HG03097 (cell line): ENCODE measurements around the gene ACOT13.
"Not testable (repeated sequence)": the region's sequence is repeated elsewhere in the genome, so short reads cannot be mapped to it uniquely, and the experiment has no call there.

Experiments
- ATAC-seq: cut with Tn5 transposase; IDR thresholded peaks from one replicate; pipeline ENCODE4 v1.9.1; 2021; ENCODE audit not compliant: unreplicated experiment, low FRiP score

The ACOT13 gene

GRCh38 chr6:24720604-24721460, 54.0 kb downstream of the ACOT13 start:
- peak; percentile 87 for ATAC-seq

- ATAC-seq, result peak; percentile 46
Observed at GRCh38 chr6:24721461-24722215, 54.8 kb downstream of the ACOT13 start.

- no peak for ATAC-seq
Observed at GRCh38 chr6:24723270-24723669, 56.4 kb downstream of the ACOT13 start.

DNA sequence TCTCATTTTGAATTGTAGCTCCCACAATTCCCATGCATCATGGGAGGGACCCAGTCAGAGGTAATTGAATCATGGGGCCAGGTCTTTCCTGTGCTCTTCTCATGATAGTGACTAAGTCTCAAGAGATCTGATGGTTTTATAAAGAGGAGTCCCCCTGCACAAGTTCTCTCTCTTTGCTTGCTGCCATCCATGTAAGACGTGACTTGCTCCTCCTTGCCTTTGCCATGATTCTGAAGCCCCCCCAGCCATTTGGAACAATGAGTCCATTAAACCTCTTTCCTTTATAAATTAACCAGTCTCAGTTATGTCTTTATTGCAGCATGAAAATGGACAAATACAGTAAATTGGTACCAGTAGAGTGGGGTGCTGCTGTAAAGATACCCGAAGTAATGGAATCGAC, 63.8 kb downstream of the ACOT13 start:
- not testable (repeated sequence) for ATAC-seq

DNA sequence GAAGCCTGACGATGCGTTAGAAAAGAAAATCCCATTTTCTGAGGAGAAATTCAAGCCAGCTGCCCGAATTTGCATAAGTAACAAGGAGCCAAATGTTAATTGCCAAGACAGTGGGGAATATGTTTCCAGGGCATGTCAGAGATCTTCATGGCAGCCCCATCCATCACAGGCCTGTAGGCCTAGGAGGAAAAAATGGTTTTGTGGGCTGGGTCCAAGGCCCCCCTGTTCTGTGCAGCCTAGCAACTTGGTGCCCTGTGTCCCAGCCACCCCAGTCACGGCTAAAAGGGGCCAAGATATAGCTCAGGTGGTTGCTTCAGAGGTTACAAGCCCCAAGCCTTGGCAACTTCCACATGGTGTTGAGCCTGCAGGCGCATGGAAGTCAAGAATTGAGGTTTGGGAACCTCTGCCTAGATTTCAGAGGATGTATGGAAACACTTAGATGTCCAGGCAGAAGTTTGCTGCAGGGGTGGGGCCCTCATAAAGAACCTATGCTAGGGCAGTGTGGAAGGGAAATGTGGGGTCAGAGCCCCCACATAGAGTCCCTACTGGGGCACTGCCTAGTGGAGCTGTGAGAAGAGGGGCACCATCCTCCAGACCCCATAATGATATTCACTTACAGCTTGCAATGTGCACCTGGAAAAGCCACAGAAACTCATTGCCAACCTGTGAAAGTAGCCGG, 64.7 kb downstream of the ACOT13 start:
- ATAC-seq, result not testable (repeated sequence)

GRCh38 chr6:24734166-24734565, 67.3 kb downstream of the ACOT13 start:
- ATAC-seq, result no peak

DNA sequence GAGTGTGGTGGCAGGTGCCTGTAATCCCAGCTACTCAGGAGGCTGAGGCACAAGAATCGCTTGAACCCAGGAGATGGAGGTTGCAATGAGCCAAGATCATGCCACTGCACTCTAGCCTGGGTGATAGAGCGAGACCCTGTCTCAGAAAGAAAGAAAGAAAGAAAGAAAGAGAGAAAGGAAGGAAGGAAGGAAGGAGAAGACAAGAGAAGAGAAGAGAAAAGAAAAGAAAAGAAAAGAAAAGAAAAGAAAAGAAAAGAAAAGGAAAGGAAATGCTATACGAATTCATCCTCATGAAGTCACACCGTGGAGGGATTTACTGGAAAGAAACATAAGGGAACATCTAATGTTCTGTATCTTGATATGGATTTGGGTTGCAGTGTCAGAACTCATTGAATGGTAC, 67.8 kb downstream of the ACOT13 start:
- ATAC-seq, result not testable (repeated sequence)

- ATAC-seq, result no peak
Observed at GRCh38 chr6:24738741-24739140, 71.9 kb downstream of the ACOT13 start.

DNA sequence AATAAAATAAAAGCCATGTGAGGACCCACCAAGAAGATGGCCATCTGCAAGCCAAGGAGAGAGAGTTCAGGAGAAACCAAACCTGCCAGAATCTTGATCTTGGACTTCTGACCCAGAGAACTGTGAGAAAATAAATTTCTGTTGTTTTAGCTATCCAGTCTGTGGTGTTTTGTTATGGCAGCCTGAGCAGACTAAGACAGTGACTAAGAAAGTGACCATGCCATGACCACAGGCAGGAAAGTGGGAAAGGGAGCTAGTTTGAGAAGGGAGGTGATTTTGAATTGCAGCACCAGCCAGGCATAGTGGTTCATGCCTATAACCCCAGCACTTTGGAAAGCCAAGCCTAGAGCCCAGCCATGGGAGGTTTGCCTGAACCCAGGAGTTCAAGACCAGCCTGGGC, 74.0 kb downstream of the ACOT13 start:
- no peak for ATAC-seq

DNA sequence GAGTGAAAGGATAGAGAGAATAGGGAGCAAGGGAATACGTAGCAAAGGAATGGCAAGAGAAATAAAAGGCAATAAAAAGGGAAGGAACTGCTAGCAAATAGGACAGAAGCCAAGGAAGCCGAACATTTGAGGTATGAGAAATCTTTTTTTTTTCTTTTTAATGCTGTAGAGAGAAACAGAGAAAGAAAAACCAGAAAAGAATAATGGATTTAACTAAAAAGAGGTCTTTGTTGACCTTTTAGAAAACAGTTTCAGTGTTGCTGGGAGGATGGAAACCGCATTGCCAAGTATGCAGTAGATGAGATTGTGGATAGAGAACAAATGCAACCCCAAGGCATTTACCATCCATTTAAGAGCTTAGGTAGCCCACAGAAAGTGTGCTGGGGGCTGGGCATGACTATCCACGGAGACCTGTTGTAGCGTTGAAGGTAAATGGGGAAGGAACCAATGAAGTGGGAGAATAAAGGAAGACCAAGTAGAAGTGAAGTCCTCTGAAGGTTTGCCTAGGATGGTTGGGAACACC, 75.4 kb downstream of the ACOT13 start:
- ATAC-seq, result no peak

DNA sequence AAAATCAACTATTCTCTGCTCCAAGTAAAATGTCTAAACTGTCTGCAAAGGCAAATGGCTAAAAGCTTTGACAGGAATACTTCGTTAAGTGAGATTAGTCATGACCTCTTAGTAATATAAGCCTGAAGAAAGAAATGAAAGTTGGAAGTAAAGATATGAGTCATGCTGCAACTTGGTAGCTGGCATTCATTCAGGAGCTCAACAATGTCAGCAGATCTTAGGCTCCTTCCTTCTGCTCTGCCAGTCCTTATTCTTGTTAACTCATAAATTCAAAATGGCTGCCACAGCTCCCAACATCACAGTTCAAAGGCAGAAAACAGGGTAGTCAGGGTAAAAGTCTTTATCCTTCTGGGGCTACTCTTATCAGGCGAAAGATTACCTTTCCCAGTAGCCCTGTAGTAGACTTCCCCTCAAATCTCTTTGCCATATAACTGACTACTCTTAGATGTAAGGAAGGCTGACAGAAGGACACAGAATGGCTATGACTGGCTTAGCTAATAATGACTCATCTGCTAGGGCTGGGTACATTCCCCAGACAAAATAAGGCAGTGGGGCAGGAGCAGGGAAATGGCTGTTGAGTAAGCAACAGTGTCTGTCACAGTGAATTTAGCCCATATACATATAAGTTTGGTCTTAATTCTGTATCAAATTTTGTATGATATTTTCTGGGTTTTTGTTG, 76.5 kb downstream of the ACOT13 start:
- peak; percentile 71 for ATAC-seq

- no peak for ATAC-seq
Observed at GRCh38 chr6:24743944-24744335, 77.1 kb downstream of the ACOT13 start.

DNA sequence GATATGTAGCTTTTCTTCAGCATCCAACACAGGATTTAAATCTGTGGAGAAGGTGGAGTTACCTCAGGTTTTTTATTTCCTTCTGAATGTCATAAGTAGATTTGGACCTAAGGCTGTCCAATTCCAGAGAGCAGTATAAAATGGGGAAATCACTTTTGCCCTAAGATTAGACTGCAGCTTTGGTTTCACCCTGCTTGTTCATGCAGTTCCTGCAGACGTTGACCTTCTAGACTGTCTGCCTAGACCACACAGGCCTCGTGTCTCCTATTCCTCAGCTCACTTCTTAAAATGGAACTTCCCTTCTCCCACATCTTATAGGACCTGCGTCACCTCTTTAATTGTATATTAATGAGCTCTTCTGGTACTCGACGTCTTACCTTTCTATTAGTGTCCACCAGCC, 78.0 kb downstream of the ACOT13 start:
- no peak for ATAC-seq

DNA sequence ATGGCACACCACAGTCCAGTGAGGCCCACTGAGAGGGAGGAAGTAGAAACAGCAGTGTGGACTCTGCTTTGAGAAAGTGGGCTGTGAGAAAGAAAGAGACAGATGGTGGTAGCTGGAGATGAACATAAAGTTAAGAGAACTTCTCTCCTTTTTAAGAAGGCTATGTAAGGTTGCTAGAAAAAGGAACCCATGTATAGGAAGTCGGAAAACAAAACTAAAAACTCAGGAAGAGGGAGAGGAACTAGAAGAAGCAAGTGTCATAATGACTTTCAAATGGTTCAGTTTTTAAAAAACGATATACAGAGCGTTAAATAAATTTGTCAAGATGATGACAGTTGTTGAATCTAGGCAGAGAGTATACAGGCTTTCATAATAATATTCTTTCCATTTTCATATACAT, 82.4 kb downstream of the ACOT13 start:
- no peak for ATAC-seq

DNA sequence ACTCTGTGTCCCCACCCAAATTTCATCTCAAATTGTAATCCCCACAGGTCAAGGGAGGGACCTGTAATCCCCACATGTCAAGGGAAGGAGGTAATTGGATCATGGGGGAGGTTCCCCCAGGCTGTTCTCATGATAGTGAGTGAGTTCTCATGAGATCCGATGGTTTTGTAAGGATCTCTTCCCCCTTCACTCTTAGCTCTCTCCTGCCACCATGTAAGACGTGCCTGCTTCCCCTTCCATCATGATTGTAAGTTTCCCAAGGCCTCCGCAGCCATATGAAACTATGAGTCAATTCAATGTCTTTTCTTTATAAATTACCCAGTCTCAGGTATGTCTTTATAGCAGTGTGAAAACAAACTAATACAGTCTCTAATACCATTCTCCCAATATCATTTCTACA, 84.0 kb downstream of the ACOT13 start:
- not testable (repeated sequence) for ATAC-seq

DNA sequence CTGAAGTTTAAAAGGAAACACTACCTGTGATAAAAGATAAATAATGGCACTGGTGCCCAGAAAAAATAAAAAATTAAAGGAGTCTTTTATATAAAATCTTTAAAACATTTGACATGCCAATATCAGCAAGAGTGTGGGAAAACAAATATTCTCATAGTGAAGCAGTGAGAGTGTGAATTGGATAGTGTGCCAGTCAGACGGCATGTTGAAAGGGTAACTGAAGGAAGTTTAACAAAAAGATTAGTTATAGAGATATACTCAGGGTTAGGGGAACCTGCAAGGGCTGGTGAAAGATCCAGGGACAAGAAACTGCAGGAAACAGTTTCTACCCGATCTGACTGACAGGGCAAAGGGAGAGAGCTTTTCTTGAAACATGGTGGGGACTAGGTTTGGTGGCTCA, 85.6 kb downstream of the ACOT13 start:
- ATAC-seq, result no peak

- no peak for ATAC-seq
Observed at GRCh38 chr6:24752917-24753492, 86.1 kb downstream of the ACOT13 start.

DNA sequence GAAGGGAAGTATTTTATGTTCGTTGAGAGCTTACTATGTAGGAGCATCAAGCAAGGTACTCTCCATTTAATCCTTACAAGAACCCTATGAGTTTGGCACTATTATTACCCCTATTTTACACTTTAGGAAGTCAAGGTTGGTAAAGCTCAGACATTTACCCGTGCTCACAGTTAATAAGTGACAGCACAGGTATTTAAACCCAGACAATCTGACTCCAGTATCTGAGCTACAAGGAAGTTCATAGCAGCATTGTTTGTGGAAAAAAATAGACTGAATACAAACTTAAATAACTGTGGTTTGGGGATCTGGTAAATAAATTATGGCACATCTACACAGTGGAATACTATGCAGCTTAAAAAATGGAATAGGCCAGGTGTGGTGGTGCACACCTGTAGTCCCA, 86.7 kb downstream of the ACOT13 start:
- no peak for ATAC-seq

GRCh38 chr6:24754378-24754777, 87.5 kb downstream of the ACOT13 start:
- not testable (repeated sequence) for ATAC-seq
